ENCODE measurements around the gene TMEM131L.
"Not testable (repeated sequence)": the region's sequence is repeated elsewhere in the genome, so short reads cannot be mapped to it uniquely, and the experiment has no call there.

Gene TMEM131L

DNA sequence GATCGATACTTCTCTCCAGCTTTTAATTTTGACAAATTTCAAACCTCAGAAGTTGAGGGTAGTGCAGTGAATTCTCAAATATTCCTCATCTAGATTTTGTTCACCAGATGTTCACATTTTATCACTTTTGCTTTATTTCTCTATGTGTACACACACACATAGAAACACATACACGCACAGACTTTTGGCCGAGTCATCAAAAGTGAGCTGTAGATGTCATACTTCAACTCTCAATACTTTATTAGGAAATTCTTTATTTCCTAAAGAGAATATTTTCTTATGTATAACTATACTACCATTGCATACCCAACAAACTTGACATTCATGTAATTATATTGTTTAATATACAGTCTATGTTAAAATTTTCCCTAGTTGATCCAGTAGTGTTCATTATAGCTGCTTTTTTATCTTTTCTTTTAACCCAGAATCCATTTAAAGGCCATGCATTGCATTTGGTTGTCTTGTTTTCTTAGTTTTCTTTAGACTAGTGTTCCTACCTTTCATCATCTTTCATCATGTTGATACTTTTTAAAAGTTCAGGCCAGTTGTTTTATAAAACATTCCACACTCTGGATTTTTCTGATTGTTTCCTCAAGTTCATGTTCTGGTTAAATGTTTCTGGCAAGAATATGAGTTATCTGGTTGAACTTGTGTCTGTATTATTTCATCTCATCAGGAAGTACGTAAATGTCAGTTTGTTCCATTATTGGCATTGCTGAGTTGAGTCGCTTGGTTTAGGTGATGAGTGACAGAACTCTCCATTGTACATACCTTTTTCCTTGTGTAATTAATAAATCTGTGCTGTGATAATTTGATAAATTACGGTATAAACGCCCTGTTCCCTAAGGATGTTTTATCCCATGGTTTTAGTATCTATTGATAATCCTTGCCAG, 123.8 kb downstream of the TMEM131L start:
- DNase-seq: no peak

DNA sequence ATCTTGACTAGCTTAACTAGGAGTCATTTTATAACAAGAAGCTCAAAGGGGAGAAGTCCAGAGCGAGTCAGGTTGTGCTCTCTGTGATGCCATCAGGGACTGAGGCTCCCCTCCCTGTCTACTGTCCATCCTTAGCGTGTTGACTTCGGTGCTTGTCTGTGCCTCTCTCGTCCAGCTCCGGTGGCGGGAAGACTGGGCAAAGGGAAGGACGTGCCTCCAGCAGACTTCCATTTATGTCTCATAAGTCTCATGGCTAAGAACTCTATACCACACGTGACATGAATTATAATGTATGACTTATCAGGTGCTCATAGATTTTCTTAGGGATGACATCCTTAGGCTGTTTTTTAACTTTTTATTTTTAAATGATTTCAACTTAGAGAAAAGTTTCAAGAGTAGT, 125.3 kb downstream of the TMEM131L start:
- DNase-seq: no peak

DNA sequence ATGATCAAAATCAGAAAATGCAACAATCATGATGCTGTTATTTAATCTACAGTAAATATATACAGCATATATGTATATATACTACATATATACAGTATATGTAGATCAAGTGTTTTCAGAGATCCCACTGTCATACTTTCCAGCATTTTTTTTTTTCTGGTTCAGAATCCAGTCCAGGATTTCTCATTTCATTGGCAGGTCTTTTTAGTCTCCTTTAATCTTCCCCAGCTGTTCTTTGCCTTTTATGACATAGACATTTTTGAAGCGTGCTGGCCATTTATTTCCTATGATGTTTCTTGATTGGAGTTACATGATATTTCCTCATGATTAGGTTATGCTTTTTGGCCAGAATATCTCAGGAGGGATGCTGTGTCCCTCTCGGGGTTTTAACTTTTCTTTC, 125.9 kb downstream of the TMEM131L start:
- no peak for DNase-seq

DNA sequence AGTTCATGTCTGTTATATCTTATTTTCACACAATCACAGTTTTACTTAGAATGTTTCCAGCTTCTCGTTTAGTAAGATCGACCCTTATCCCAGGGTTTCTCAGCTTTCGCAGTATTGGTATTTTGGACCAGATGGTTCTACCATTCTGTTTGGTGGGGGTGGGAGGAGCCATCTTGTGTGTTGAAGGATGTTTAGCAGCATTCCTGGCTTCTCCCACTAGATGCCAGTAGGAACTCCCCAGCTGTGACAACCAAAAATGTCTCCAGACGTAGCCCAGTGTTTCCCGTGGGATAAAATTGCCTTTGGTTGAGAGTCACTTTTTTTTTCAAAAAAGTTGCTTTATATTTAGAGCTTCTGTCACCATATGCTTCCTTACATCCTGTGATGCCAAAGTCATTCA, 127.0 kb downstream of the TMEM131L start:
- no peak for DNase-seq

DNA sequence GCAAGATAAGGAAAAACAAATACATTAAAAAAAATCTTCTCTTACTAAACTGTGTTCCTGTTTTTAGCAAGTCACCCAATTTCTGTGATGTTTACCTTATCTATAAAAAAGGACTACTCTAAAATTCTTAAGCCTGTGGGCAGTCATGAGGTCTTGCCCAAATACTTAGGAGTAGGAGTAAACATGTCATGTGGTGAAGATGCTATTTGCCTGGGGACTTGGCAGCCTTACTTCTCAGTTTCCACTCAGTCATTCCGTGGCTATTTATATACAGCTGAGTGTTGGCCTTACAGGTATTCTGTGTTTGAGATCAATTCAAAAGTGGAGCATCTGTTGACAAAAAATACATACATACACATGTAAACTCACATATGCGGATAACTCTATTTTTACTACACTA, 128.1 kb downstream of the TMEM131L start:
- no peak for DNase-seq

DNA sequence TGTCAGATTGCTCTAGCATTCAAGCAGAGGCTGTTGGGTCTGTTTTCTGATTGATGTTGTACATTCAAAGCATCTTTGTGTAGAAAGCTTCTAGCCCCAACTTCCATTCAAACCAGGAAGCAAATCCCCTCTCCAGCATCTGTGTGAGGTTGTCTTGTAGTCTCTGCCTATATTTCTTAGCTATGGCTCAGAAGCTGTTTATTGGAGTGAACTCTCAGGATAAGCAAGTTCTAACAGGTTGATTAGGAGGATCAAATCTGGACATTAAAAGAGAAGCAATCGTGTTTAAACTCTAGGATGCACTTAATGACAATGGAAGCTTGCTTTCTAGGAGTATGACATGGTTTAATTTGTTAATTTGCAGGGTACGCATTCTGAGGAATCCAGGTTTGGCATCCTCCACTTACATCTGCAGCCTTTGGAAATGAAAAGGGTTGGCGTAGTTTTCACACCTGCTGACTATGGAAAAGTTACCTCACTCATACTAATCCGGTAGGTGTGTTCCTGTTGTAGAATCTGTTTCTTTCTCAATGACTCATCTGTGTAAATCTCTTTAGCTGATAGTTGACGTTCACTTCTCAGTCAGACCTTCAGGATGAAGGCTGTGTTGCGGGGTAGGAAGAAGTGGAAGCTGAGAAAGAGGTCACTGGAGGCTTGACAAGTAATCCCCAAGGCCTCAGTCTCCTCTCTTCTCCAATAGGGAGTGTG, 129.9 kb downstream of the TMEM131L start:
- no peak for DNase-seq

DNA sequence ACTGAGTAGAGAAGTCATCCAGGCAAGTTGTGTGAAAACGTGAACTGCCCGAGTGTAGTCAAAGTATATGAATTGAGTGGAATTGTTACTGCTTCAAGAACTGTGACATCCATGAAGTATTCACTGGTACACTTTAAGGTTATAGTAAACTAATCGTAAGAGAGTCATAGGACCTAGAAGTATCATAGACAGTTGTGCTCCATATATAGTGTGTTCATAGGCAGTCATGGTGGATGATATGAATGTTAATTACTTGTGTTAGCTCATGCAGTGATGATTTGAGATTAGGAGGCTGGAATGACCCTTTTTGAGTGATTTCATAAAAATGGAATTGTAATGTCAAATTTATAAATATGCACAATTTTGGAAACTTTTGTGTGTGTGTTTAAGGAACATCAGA, 136.6 kb downstream of the TMEM131L start:
- no peak for DNase-seq

DNA sequence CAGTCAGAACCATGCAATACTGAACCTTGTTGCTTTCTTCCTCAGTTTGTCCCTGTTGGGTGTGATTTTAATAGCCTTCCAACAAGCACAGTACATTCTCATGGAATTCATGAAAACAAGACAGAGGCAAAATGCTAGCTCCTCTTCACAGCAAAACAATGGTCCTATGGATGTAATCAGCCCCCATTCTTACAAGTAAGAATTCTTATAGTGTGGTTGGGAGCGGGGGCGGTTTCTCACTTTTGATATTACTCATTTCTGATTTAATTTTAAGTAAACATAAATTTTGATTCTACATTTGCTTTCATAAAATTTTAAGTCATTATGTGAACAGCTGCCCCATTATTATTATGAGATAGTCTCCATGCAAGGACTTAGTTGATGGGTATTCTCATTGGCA, 137.1 kb downstream of the TMEM131L start:
- DNase-seq: no peak

DNA sequence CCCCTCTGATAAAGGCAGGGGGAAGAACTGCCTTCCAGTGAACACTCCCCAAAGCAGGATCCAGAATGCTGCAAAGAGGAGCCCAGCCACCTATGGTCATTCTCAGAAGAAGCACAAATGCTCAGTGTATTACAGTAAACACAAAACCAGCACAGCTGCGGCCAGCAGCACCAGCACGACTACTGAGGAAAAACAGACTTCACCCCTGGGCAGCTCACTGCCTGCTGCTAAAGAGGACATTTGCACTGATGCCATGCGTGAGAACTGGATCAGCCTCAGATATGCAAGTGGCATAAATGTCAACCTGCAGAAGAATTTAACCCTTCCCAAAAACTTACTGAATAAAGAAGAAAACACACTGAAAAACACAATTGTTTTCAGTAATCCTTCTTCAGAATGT, 137.7 kb downstream of the TMEM131L start:
- DNase-seq: no peak

DNA sequence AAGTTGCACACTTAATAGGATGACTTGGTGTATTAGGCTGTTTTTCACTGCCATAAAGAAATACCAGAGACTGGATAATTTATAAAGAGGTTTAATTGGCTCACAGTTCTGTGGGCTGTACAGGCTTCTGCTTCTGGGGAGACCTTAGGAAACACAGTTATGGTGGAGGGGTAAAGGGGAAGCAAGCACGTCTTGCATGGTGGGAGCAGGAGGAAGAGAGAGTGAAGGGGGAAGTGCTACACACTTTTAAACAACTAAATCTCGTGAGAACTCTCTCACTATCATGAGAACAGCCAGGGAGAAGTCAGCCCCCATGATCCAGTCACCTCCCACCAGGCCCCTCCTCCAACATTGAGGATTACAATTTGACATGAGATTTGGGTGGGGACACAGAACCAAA, 142.9 kb downstream of the TMEM131L start:
- not testable (repeated sequence) for DNase-seq

DNA sequence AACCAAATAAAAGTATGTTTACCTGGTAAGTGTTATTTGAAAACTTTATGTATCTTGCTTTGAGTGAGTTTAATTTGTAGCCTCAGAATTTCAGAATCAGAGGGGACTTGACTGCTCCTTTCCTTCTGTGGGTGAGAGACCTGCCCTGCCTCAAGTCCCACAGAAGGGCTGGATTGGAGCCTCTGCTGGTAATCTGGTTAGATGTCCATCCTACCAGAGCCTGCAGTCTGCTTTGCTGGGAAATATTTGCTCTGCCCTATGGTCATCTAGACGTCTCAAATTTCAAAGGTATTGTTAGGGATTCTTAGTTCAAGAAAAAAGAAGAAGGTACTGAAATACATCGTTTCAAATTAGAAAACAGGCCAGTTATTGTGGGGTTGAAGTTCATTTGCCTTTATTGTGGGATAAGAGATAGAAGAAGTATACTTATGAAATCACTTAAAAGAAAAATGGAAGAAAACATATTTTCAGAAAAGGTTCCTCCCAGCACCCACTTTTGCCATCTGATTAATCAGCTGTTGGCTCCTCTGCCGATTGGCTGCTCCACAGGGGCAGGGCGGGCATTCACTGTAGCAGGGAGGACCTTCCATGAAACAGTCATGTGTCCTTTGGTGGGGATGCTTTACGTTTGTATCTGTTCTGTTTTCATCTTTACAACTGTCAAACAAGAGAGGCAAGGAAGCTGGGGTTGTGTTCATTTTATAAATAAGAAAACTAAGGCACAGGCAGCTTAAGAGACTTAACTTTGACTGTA, 144.6 kb downstream of the TMEM131L start:
- DNase-seq: no peak

DNA sequence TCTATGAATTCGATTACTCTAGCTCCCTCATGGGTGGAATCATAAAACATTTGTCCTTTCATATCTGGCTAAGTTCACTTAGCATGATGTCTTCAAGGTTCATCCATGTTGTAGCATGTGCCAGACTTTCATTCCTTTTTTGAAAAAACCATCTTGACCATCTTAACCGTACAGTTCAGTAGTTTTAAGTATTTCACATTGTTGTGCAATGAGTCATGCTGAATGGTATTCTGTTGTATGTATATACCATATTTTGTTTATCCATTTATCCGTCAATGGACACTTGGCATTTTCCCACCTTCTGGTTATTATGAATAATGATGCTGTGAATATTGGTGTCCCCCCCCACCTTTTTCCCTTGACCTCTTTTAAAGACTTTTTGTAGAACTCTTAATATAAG, 145.5 kb downstream of the TMEM131L start:
- DNase-seq: no peak

DNA sequence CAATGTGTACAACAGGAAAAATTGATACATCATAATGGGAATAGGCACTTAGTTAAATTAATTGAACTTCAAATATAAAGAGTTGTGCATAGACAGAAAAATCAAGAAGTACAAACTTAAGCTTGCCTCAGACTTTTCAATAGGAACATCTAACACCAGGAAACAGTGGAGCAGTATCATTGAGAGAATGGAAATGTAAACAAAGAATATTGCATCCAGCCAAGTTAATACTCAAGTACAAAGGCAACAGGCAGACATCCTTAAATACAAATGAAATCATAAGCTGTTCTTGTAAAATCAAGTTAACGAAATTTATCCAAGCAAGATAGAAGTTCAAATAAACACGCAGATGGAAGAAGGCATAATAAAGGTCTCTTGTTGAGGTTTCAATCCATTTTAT, 146.7 kb downstream of the TMEM131L start:
- DNase-seq: no peak

DNA sequence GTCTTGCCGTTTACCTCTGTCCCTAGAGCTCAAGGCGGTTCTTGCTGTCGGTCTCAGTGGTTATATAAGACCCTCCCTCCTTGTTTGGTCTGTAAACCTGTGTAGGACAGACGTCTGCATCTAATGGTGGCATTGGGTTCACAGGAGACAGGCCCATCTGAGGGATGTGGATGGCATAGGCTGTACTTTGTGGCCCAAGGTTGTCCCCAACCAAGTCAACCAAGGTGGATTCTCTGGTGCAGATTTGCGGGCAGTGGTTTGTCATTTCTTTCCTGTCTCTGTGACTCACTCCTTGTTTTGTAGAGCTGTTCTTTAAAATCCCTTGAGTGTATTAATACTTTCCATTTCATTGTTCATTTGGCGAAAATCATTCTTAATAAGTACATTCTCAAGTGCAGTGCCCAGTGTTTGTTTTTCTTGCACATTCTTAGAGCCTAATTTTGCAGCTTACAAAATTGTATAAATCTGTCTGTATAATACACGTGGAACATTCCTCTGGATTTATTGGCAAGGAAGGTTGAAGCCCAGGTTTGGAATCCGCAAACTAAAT, 149.9 kb downstream of the TMEM131L start:
- no peak for DNase-seq

DNA sequence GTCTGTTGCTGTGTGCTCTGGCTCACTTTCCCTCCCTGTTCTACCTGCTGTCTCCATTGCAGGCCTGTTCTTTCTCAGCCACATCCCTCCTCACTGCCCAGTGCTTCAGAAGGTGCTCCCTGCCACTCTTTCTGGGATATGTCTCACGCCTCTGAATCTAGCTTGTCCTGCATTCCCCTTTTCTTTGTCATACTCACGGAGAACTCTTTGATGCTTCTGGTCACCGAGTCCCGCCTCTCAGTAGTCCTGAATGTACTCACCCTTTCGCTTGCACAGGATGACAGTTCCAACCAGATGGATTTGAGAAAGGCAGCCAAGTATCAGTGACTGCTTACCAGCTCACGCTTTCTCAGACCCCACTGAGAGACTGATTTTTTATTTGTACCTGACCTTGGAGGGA, 152.7 kb downstream of the TMEM131L start:
- no peak for DNase-seq

DNA sequence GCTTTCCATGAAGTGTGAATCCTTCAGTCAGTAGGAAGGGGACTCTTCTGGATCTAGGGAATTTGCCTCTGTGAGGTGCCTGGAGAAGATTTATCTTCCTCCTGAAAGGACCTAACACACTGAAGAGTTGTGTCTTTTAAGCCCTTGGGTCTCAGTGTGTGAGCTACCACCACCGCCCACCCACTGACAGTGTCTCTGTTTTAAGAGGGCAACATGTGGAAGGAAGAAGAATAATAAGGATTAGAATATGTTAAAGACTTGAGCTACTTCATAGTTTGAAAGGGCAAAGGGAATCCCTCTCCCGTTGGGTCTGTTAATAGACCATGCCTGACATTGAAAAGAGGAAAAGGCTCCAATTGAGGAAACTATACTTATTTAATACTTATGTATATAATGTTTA, 153.7 kb downstream of the TMEM131L start:
- no peak for DNase-seq

DNA sequence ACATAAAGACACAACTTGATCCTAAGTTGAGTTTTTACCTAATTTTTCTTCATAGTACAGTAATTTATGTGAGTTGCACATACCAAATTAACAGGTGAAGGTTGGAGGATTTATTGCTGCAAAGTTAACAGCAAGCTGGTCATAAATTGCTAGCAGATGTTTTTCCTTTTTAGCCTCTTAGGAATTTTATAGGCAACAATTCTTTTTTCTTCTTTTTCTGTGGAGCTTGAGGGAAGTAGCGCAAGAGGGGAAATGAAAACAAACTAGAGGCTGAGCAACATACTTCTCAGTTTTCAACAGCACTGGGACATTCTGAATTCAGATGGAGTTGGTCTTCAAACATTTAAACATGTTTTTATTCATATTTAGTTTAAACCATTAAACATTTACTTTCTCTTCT, 154.2 kb downstream of the TMEM131L start:
- no peak for DNase-seq

DNA sequence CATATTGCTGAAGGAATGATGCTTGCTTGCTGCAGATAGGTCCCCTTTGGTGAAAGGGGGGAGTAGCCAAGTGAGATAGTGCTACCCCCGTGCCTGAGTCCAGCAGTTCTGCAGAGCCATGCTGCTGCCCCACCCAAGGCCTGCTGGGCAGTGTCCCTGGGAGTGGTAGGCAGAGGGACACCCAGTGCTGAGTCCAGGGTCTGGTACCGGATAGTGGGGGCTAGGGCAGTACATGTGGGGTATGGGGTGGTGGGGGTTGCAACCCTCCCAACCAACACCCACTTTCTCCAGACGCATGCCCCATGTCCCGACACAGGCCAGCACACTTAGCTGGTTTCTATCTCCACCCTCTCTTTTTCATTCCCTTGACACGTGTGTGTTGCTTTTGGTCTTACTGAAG, 155.9 kb downstream of the TMEM131L start:
- no peak for DNase-seq

DNA sequence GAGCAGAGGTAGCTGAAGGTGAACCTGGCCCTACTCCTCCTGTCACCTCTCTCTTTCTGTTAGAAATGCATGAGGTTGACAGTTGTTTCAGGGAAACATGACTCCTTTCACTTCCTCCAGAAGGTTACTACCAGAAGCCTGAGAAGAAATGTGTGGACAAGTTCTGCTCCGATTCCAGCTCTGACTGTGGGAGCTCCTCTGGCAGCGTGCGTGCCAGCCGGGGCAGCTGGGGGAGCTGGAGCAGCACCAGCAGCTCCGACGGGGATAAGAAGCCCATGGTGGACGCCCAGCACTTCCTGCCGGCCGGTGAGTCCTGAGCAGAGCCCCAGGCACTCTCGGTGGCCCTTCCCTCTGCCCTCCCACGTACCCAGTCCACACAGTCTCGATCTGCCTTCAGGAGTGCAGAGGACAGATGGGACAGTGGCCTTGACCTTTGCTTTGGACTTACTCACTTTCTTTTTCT, 156.6 kb downstream of the TMEM131L start:
- DNase-seq: no peak

DNA sequence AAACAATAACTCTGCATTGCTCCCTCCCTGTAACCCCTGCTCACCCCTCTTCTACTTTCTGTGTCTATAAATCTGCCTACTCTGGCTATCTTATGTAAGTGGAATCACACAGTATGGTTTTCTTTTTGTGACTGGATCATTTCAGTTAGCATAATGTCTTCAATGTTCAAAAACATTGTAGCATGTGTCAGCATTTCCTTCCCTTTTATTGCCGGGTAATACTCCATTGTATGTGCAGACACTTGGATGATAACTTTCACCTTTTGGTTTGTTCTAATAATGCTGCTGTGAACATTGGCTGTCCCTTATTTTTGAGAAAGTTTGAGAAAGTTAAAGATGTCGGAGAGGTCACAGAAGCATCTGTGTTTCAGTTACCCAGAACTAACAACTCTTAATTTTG, 157.3 kb downstream of the TMEM131L start:
- no peak for DNase-seq

DNA sequence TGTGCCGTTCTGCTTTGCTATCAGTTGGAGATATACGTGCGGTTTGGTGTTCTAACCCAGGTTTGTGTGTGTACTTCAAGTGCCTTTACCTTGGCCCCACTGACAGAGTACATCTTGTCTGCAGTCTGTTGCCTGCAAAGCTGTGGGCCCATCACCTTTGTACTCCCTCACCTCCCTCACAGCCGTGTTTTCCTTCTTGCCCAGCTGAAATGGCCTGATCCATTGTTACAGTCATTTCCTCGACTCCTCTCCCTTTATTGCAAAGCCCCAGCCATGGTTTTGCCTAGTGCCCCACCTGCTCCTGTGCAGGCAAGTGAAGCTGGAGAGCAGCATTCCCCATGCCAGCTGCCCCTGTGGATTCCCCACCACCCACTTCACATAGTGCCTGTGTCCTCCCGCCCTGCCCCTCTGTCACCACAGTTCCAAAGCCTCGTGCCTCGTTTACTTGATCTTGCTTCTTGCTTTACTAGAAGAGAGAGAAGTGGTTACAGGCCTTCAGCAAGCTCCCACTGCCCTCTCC, 162.7 kb downstream of the TMEM131L start:
- DNase-seq: no peak

DNA sequence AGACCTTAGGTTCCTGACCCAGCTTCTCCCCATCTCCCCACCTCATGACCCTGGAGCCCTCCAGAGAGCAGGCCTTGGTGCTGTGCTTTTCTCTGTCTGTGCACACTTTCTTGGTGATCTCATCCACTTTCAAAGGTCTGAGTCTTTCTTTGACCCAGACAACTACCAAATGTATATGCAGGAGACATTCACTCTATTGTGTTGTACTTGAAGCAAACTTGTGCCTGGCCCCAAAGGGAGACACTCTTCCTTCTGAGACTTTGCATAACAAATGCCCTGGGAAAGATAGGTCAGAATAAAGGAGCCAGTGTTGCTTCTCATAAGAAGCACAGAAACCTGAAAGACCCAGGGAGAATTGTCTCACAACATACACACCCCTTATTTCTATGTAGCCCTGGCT, 163.6 kb downstream of the TMEM131L start:
- DNase-seq: no peak

DNA sequence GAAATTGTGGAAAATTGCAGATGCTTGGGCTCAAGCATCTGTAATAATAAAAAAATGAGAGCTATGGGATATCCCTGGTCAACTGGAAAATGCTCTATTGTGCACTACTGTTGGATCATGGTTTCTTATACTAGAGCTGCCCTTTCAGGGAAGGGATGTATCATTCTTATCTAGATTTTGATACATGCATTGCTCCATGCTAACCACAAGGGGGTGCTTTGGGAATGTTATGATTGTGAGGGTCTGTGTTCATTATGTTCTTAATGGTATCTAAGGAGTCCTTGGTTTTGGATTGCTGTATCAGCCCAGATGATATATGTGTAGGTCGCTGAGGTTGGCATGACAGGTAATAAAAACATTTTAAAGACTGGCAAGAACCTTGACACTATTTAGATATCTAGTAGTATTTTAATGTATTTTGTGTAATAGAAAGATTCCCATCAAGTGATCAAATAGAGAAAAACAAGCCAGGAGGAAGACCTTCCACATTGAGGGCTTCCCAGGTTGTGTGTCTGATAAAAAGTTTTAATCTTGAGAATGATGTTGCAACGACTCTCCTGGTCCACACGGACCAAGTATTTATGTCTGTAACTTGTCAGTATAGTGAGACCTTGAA, 168.7 kb downstream of the TMEM131L start:
- DNase-seq: no peak
